NB4 (cell line): ENCODE data around the gene CKAP5.

Source experiments
- DNase-seq: peaks from one replicate; pipeline ENCODE4 v3.0.0; 2010; ENCODE audit warnings: low read depth
- H3K4me3 ChIP-seq: one replicate; pipeline ENCODE4 v1.5.1; 2011; ENCODE audit warnings: mild to moderate bottlenecking, low read depth, low read length, moderate library complexity
- MYC ChIP-seq: IDR thresholded peaks from 2 replicates; pipeline ENCODE4 v1.6.1; 2011; ENCODE audit warnings: low read depth, low read length
- POLR2A ChIP-seq: IDR thresholded peaks from 2 replicates; pipeline ENCODE4 v1.6.1; 2011; ENCODE audit warnings: mild to moderate bottlenecking; ENCODE audit not compliant: insufficient read length; ENCODE audit errors: extremely low read depth
- TF ChIP-seq, protein P1 (sequence below): IDR thresholded peaks from 2 replicates; pipeline ENCODE4 v1.6.1; 2011; ENCODE audit warnings: low read depth, low read length
- TF ChIP-seq, protein P2 (sequence below): IDR thresholded peaks from one replicate; pipeline ENCODE4 v1.5.1; 2012; ENCODE audit warnings: low read depth, low read length

Gene CKAP5

DNA sequence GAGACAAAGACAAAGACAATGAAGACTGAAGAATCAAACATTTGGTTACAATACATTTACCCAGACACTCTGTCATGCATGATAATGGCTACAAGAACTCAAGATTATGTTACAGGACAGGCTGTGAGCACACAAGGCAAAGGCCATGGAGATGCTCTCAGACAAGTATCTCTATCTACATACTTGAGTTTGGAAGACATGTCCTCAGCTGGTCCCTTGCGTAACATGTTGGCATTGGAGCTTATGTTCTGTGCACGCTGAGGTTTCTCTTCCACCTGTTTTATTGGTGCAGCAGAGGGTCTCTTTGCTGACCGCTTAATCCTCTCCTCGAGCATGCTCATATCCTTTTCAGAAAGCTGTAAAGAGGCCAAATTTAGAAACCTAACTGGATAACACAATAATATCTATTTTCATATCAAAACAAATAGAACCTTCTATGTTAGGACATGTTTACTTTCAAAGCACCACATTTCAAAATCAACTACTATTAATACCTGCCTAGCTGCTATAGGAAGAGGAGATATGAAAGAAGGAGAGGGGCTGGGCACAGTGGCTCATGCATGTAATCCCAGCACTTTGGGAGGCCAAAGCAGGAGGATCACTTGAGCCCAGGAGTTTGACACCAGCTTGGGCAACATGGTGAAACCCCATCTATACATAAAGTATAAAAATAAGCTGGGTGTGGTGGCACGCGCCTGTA lies 85.5 kb downstream of the CKAP5 start:
- TF ChIP-seq, protein P1, sequence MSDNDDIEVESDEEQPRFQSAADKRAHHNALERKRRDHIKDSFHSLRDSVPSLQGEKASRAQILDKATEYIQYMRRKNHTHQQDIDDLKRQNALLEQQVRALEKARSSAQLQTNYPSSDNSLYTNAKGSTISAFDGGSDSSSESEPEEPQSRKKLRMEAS: no peak
- no peak for TF ChIP-seq POLR2A
- TF ChIP-seq MYC: no peak
- TF ChIP-seq, protein P2, sequence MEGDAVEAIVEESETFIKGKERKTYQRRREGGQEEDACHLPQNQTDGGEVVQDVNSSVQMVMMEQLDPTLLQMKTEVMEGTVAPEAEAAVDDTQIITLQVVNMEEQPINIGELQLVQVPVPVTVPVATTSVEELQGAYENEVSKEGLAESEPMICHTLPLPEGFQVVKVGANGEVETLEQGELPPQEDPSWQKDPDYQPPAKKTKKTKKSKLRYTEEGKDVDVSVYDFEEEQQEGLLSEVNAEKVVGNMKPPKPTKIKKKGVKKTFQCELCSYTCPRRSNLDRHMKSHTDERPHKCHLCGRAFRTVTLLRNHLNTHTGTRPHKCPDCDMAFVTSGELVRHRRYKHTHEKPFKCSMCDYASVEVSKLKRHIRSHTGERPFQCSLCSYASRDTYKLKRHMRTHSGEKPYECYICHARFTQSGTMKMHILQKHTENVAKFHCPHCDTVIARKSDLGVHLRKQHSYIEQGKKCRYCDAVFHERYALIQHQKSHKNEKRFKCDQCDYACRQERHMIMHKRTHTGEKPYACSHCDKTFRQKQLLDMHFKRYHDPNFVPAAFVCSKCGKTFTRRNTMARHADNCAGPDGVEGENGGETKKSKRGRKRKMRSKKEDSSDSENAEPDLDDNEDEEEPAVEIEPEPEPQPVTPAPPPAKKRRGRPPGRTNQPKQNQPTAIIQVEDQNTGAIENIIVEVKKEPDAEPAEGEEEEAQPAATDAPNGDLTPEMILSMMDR: no peak
- H3K4me3 ChIP-seq: no peak overlapping the region
- DNase-seq: no peak

DNA sequence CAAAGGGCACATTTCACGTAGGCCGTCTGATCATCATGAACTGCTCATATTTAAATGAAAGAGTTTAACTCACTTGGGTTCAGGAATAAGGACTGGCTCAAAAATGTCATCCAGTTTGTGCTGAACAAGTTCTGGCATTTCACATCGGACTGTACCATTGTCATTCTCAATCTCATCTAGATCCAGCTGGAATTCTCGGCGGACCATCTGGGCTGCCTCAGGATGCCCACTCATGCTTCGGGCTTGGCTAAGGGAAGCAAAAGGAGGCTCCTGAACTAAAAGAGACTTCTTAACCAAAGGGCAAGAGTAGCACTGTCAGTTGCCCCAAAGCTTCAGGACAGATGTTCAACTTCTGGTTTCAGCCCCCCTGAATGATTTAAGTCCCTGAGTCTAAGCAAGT lies 86.9 kb downstream of the CKAP5 start:
- TF ChIP-seq, protein P2: no peak
- TF ChIP-seq POLR2A: no peak
- TF ChIP-seq, protein P1: no peak
- TF ChIP-seq MYC: no peak
- no peak overlapping the region for H3K4me3 ChIP-seq

DNA sequence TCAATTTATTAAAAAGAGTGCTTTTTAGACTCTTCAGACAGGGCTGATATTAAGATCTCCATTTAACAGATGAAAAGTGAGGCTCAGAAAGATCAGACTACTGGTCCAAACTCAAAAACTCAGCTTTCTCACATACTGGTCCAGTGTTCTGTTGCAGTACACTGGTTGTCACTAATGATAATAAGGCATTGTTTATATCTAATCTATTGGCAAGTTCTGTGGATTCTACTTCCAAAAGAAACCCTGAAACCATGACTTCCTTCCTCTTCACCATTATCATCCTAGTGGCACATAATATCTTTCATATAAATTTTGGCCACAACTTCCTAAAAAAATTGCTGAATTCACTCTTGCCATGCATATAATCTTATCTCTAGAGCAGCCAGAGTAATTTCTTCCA lies 90.1 kb downstream of the CKAP5 start:
- TF ChIP-seq, protein P1: no peak
- TF ChIP-seq, protein P2: no peak
- TF ChIP-seq MYC (no peak), POLR2A (no peak)
- H3K4me3 ChIP-seq: no peak overlapping the region
- DNase-seq: no peak

More for the DNA sequence above, 86.9 kb downstream of the CKAP5 start:
- DNase-seq: no peak

DNA sequence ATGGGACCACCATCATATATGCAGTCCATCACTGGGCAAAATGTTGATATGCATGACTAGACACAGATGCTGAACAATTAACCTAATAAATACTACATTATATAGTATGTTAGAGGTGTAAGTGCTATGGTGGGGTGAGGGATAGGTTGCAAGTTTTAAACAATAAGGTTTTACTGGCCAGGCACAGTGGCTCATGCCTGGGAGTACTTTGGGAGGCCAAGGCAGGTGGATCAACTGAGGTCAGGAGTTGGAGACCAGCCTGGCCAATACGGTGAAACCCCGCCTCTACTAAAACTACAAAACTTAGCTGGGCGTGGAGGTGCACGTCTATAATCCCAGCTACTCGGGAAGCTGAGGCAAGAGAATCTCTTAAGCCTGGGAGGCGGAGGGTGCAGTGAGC lies 98.9 kb downstream of the CKAP5 start:
- no peak for DNase-seq
- TF ChIP-seq, protein P2: no peak
- no peak for TF ChIP-seq POLR2A
- TF ChIP-seq MYC: no peak
- TF ChIP-seq, protein P1: no peak
- no peak overlapping the region for H3K4me3 ChIP-seq

DNA sequence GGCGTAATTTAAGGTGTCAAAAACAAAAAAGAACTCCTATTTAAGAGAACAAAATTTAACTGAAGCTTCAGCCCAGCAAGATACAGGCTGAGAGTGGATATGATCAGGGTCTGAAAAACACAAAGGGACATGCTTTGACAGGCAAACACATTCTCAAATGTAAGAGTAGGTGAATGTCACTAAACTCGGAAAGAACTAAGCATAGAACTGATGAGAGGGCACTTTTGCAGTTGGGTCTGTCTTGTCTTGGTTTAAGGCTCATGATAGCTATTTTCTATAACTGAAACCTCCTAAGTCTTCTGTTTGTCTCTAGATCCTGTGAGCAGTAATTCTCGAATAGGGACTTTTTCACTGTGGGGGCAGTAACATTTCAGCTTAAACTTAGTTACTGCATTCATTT lies 100.1 kb downstream of the CKAP5 start:
- no peak overlapping the region for H3K4me3 ChIP-seq
- TF ChIP-seq MYC (no peak), POLR2A (no peak)
- TF ChIP-seq, protein P2: no peak
- TF ChIP-seq, protein P1: no peak
- no peak for DNase-seq
